Body of pancreas (tissue), 4 donors: ENCODE results near the gene BRD4. TPM values are rescaled to one million over a fixed set of nuclear protein-coding genes. Genes with fewer than 3 reads are reported as not detected.
A peak's percentile ranks its signal among the peaks of the same experiment; 100 is the strongest.
"Not testable (repeated sequence)": the region's sequence is repeated elsewhere in the genome, so short reads cannot be mapped to it uniquely, and the experiment has no call there.

Source experiments
- ATAC-seq: fragments of 150-250 bp; one replicate; pipeline ENCODE4 v1.9.1; 2016
- DNase-seq, 4 donors: peaks; one replicate each; pipeline ENCODE4 v3.0.0-alpha.2; 2019
- H3K27ac ChIP-seq, 4 donors: fragments of 200-600 bp; sonication (generic); 1 replicate in 3 of 4; 2 replicates in 1 of 4; pipeline versions ENCODE4 v1.5.1 to v1.6.1; 2016 to 2019; ENCODE audit warnings: mild to moderate bottlenecking in 1 of 4, mixed read lengths in 1 of 4, moderate library complexity in 1 of 4
- H3K27me3 ChIP-seq, 2 donors: fragments of 200-600 bp; sonication (generic); one replicate each; pipeline ENCODE4 v1.6.0; 2016; ENCODE audit warnings: mild to moderate bottlenecking in 1 of 2
- H3K36me3 ChIP-seq, 2 donors: fragments of 200-600 bp; sonication (generic); replicated peaks in 1 of 2; 2 replicates each; pipeline ENCODE4 v1.5.1; 2016; ENCODE audit warnings: low read depth in 2 of 2; ENCODE audit not compliant: insufficient read depth in 1 of 2
- H3K4me1 ChIP-seq: fragments of 200-600 bp; sonication (generic); one replicate; pipeline ENCODE4 v1.6.0; 2016
- H3K4me3 ChIP-seq, 2 donors: fragments of 200-600 bp; sonication (generic); 1 replicate in 1 of 2; 2 replicates in 1 of 2; pipeline ENCODE4 v1.5.1; 2016 to 2019
- H3K9me3 ChIP-seq, 3 donors: fragments of 200-600 bp; sonication (generic); 1 replicate in 2 of 3; 2 replicates in 1 of 3; pipeline ENCODE4 v1.5.1; 2016
- POLR2A ChIP-seq, 3 donors: fragments of 450-650 bp; IDR thresholded peaks; one replicate each; pipeline ENCODE4 v1.6.1; 2016; ENCODE audit warnings: antibody characterized with exemption in 3 of 3, mild to moderate bottlenecking in 2 of 3
- WGBS, 2 donors: methylation state at CpG; one replicate each; pipeline ENCODE4 v1.1.5; 2017; 5-methylcytosine and 5-hydroxymethylcytosine counted together
- intact Hi-C: fragments of 100-400 bp; cut with DNase I; formaldehyde crosslinking; loops from one replicate; pipeline ENCODE4 v1.15.1; 2023
- total RNA-seq, 2 donors: library from RNA; depleted of rRNA; stranded (reverse); fragments of >200 nt; gene quantifications; one replicate each; pipeline ENCODE4 v1.1.0, GENCODE V29; 2016
- TF ChIP-seq, protein P1 (sequence below), 7 experiments: fragments of 450-650 bp in 4 of 7; fragments of 200-600 bp in 3 of 7; sonication (generic) in 3 of 7; IDR thresholded peaks; one replicate each; pipeline ENCODE4 v1.5.1; 2016 to 2019; ENCODE audit warnings: antibody characterized with exemption in 7 of 7

BRD4 gene
- total RNA-seq, 2 donors from 2014 or later: 15.3 to 33.6 TPM

GRCh38 chr19:15354566-15355296 is 22.4 kb upstream of the BRD4 start:
- DNase-seq (no peak), ATAC-seq (no peak)
- H3K36me3 ChIP-seq: peaks cover 22 to 27% of the 10 kb centered on the region in 2 donors

DNA sequence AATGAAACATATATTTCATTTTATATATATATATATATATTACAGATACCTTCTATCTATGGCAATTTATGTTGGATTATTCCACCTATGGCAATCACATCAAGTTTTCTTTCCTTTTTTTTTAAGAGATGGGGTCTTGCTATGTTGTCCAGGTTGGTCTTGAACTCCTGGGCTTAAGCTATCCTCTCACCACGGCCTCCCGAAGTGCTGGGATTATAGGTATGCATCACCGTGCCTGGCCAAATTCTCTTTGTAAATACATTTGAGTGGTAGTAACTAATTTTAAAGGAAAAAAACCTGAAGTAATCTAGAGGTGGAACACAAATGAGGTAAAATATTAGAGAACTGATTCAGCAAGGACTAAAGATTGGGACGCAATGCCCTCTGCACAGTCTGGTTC is 21.6 kb upstream of the BRD4 start:
- H3K36me3 ChIP-seq: peaks cover 16 to 22% of the 10 kb centered on the region in 2 donors
- ATAC-seq (no peak), DNase-seq (no peak)
- H3K4me3 ChIP-seq: no peak overlapping the region
- no peaks in the 10 kb centered on the region for H3K27me3 ChIP-seq
- WGBS, 2 donors: 86 to 89% methylated on average over 4 of the region's 4 CpGs
- intact Hi-C loops: no loop called here
- H3K9me3 ChIP-seq: no peaks in the 10 kb centered on the region
- no peak overlapping the region for H3K27ac ChIP-seq
- TF ChIP-seq, protein P1, sequence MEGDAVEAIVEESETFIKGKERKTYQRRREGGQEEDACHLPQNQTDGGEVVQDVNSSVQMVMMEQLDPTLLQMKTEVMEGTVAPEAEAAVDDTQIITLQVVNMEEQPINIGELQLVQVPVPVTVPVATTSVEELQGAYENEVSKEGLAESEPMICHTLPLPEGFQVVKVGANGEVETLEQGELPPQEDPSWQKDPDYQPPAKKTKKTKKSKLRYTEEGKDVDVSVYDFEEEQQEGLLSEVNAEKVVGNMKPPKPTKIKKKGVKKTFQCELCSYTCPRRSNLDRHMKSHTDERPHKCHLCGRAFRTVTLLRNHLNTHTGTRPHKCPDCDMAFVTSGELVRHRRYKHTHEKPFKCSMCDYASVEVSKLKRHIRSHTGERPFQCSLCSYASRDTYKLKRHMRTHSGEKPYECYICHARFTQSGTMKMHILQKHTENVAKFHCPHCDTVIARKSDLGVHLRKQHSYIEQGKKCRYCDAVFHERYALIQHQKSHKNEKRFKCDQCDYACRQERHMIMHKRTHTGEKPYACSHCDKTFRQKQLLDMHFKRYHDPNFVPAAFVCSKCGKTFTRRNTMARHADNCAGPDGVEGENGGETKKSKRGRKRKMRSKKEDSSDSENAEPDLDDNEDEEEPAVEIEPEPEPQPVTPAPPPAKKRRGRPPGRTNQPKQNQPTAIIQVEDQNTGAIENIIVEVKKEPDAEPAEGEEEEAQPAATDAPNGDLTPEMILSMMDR (IDR thresholded peaks at IDR 0.05): no peak
- no peak for TF ChIP-seq POLR2A (IDR thresholded peaks at IDR 0.05)
- H3K4me1 ChIP-seq: no peaks in the 10 kb centered on the region

More at GRCh38 chr19:15354566-15355296, 22.4 kb upstream of the BRD4 start:
- no peak overlapping the region for H3K4me3 ChIP-seq
- WGBS, 2 donors: 85 to 88% methylated on average over 25 to 27 of the region's 27 CpGs
- intact Hi-C loops: no loop called here
- no peak overlapping the region for H3K27ac ChIP-seq
- no peaks in the 10 kb centered on the region for H3K9me3 ChIP-seq
- no peaks in the 10 kb centered on the region for H3K27me3 ChIP-seq
- H3K4me1 ChIP-seq: no peaks in the 10 kb centered on the region
- TF ChIP-seq, protein P1 (IDR thresholded peaks at IDR 0.05): no peak
- no peak for TF ChIP-seq POLR2A (IDR thresholded peaks at IDR 0.05)

DNA sequence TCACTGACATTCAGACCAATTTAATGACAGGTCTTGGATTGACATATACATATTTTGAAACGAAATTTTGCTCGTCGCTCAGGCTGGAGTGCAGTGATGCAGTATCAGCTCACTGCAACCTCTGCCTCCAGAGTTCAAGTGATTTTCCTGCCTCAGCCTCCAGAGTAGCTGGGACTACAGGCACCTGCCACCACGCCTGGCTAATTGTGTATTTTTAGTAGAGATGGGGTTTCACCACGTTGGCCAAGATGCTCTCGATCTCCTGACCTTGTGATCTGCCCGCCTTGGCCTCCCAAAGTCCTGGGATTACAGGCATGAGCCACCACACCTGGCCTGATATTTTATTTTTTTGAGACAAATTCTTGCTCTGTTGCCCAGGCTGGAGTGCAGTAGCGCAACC is 20.2 kb upstream of the BRD4 start:
- H3K9me3 ChIP-seq, DNase-seq, H3K27me3 ChIP-seq, intact Hi-C loops, H3K27ac ChIP-seq, H3K4me3 ChIP-seq, H3K4me1 ChIP-seq, ATAC-seq: not testable (repeated sequence)
- peaks cover 7 to 13% of the 10 kb centered on the region in 2 donors for H3K36me3 ChIP-seq
- WGBS, 2 donors: 88 to 89% methylated on average over 8 of the region's 8 CpGs

GRCh38 chr19:15341328-15341727 is 9.0 kb upstream of the BRD4 start:
- H3K36me3 ChIP-seq, DNase-seq, H3K27me3 ChIP-seq, intact Hi-C loops, H3K4me1 ChIP-seq, H3K4me3 ChIP-seq, H3K9me3 ChIP-seq, H3K27ac ChIP-seq, ATAC-seq: not testable (repeated sequence)
- WGBS, 2 donors: 94 to 97% methylated on average over 11 of the region's 11 CpGs

DNA sequence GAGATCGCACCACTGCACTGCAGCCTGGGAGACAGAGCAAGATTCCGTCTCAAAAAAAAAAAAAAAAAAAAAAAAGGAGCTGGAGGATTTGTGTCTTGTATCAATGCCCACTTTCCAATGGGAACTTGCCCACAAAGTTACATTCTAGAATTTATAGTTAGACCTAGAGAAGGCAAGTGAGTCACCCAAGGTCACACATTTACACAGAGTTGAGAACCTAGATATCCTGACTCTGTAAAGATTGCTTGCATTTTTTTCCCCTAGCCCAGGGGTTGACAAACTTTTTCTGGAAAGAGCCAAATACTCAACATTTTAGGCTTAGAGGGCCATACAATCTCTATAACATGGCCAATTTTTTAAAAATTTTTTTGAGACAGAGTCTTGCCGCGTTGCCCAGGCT is 7.7 kb upstream of the BRD4 start:
- WGBS, 2 donors: 92 to 96% methylated on average over 4 of the region's 4 CpGs
- H3K36me3 ChIP-seq: no peaks in the 10 kb centered on the region
- no peak overlapping the region for H3K4me3 ChIP-seq
- H3K27ac ChIP-seq: no peak overlapping the region
- intact Hi-C loops: no loop called here
- ATAC-seq: no peak
- no peaks in the 10 kb centered on the region for H3K27me3 ChIP-seq
- no peaks in the 10 kb centered on the region for H3K9me3 ChIP-seq
- no peak for TF ChIP-seq POLR2A (IDR thresholded peaks at IDR 0.05)
- TF ChIP-seq, protein P1 (IDR thresholded peaks at IDR 0.05): no peak
- no peak for DNase-seq
- H3K4me1 ChIP-seq: peaks cover 16% of the 10 kb centered on the region

DNA sequence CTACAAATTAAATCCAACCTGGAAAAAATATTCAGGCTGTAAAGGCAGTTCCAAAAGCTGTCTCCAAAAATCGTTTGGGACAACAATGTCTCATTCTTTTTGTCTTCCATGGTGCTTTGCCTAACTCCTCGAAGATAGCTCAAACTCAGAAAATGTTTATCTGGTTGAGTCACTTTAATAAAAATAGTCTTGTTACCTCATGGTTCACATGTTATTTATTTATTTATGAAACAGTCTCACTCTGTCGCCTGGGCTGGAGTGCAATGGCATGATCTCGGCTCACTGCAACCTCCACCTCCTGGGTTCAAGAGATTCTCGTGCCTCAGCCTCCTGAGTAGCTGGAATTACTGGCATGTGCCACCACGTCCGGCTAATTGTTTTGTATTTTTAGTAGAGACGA is 4.9 kb upstream of the BRD4 start:
- Histone ChIP-seq H3K36me3 (no peaks in the 10 kb centered on the region), H3K4me1 (peaks cover 28% of the 10 kb centered on the region), H3K4me3 (no peak overlapping the region), H3K27ac (peak overlapping the region in 2 of 4 donors; percentile 41 to 52), H3K9me3 (no peaks in the 10 kb centered on the region), H3K27me3 (no peaks in the 10 kb centered on the region)
- peak; percentile 18 for ATAC-seq
- 67 to 74% methylated on average over 8 of the region's 8 CpGs for WGBS, 2 donors
- TF ChIP-seq, protein P1 (IDR thresholded peaks at IDR 0.05): no peak
- no peak for TF ChIP-seq POLR2A (IDR thresholded peaks at IDR 0.05)
- no peak for DNase-seq
- intact Hi-C loops: no loop called here

- DNase-seq: peak in 1 of 4 donors; percentile 49
- WGBS, 2 donors: 52 to 62% methylated on average over 7 of the region's 7 CpGs
- H3K27ac ChIP-seq, H3K36me3 ChIP-seq, H3K27me3 ChIP-seq, ATAC-seq, intact Hi-C loops, H3K4me3 ChIP-seq, H3K9me3 ChIP-seq: not testable (repeated sequence)
- H3K4me1 ChIP-seq: peaks cover 29% of the 10 kb centered on the region
Observed at GRCh38 chr19:15335992-15336391, 3.7 kb upstream of the BRD4 start.
